ENCODE measurements around the gene CCR8.

Gene CCR8

DNA sequence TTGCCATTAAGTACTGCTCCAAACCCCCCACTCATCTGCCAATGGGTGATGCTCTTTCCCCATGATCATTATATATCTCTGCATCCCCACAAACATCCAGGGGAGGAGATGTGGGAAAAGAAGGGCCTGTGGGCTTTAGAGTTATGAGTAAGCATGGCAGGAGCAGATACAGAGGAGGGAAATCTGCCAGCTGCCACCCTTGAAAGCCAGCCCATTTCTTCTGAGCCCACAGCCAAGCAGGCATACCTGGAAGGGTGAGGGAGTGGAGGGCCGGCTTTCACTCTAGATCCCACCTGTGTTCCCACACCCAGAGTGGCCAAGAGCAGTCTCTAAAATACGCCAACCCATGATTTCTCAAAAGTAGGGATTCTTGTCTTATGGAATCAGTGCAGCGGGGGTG, 51.9 kb downstream of the CCR8 start:
- H3K4me3 ChIP-seq (ENCODE audit: low read depth, low read length): no peak overlapping the region
- no peaks in the 10 kb centered on the region for H3K27me3 ChIP-seq (ENCODE audit: control insufficient read depth, insufficient read depth, low read length)
- no peak overlapping the region for H3K9ac ChIP-seq (ENCODE audit: low read depth, low read length)
- no peaks in the 10 kb centered on the region for H3K9me3 ChIP-seq (ENCODE audit: control insufficient read depth, insufficient read depth, low read length)
- H3K4me1 ChIP-seq (ENCODE audit: control insufficient read depth, insufficient read depth, low read length): peaks cover 21% of the 10 kb centered on the region
- no peaks in the 10 kb centered on the region for H3K36me3 ChIP-seq (ENCODE audit: control insufficient read depth, insufficient read depth, low read length)

Measured in iPS-15b (cell line).